ENCODE results near the gene WDR19. TPM values are rescaled to one million over a fixed set of nuclear protein-coding genes. Genes with fewer than 3 reads are reported as not detected.

Gene WDR19
- total and polyA plus RNA-seq, 2 donors (not counting 1 experiment from before 2014, with no cell fraction given): 34.8 to 36.0 TPM

DNA sequence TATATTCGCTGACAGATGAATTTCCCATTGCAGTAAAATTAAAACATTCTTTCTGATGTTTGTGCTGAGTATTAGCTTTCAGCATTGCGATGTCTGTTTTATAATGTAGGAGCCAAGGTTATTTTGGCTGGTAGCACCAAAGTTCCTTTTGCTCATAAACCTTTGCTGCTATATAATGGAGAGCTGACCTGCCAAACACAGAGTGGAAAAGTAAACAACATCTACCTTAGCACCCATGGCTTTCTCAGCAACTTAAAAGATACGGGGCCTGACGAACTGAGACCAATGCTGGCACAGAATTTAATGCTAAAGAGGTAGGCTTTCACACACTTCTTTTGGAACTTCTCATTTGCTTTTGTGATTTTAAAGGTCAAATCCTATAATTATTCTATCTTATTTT is 46.0 kb downstream of the WDR19 start:
- H3K4me1 ChIP-seq (ENCODE audit: control insufficient read depth, extremely low read depth, insufficient read depth, low read length): no peaks in the 10 kb centered on the region
- H3K79me2 ChIP-seq (ENCODE audit: control insufficient read depth, insufficient read depth, low read length): no peaks in the 10 kb centered on the region
- H2AFZ ChIP-seq (ENCODE audit: low read length): no peak overlapping the region
- no peak overlapping the region for H3K4me2 ChIP-seq (ENCODE audit: extremely low read depth, insufficient read depth, low read length)
- DNase-seq (ENCODE audit: low read depth in 2 of 2): no peak
- no peak overlapping the region for H3K9ac ChIP-seq (ENCODE audit: insufficient read depth, low read length)
- no peaks in the 10 kb centered on the region for H3K36me3 ChIP-seq (ENCODE audit: control insufficient read depth, insufficient read depth, low read length)
- no peaks in the 10 kb centered on the region for H4K20me1 ChIP-seq (ENCODE audit: control insufficient read depth, extremely low read depth, insufficient read depth, low read length)
- H3K27ac ChIP-seq (ENCODE audit: insufficient read depth, low read length): no peak overlapping the region
- no peaks in the 10 kb centered on the region for H3K9me3 ChIP-seq (ENCODE audit: control insufficient read depth, insufficient read depth, low read depth, low read length)
- TF ChIP-seq, protein P1, sequence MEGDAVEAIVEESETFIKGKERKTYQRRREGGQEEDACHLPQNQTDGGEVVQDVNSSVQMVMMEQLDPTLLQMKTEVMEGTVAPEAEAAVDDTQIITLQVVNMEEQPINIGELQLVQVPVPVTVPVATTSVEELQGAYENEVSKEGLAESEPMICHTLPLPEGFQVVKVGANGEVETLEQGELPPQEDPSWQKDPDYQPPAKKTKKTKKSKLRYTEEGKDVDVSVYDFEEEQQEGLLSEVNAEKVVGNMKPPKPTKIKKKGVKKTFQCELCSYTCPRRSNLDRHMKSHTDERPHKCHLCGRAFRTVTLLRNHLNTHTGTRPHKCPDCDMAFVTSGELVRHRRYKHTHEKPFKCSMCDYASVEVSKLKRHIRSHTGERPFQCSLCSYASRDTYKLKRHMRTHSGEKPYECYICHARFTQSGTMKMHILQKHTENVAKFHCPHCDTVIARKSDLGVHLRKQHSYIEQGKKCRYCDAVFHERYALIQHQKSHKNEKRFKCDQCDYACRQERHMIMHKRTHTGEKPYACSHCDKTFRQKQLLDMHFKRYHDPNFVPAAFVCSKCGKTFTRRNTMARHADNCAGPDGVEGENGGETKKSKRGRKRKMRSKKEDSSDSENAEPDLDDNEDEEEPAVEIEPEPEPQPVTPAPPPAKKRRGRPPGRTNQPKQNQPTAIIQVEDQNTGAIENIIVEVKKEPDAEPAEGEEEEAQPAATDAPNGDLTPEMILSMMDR (conservative IDR thresholded peaks at IDR 0.05 in 1 of 2, IDR thresholded peaks at IDR 0.05 in 1 of 2; ENCODE audit: low read depth in 1 of 2, low read length in 2 of 2): no peak
- no peak for TF ChIP-seq EZH2 (IDR thresholded peaks at IDR 0.05; ENCODE audit: low read length, missing control alignments)
- no peaks in the 10 kb centered on the region for H3K27me3 ChIP-seq (ENCODE audit: control insufficient read depth, insufficient read depth, low read length)
- no peak overlapping the region for H3K4me3 ChIP-seq (replicated peaks in 1 of 4; ENCODE audit: control extremely low read depth in 1 of 4, insufficient read depth in 1 of 4, low read depth in 3 of 4, low read length in 4 of 4)

DNA sequence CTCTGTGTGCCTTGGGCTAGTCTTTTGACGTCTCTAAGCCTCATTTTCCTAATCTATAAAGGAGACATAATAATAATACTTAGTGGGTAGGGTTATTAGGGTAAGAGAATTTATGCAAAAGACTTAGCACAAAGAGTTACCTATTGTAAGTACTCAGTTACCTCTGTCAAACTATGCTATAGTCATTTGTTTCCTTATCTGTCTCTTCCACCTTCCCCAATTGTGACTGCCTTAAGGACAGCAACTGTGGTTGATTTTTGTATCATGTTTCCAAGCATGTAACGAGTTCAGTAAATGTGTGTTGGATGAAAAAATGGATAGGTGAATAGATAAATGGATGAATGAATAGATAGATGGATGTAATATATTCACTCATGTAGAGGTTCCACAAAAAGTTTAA is 48.1 kb downstream of the WDR19 start:
- Histone ChIP-seq H3K4me1 (ENCODE audit: control insufficient read depth, extremely low read depth, insufficient read depth, low read length) (no peaks in the 10 kb centered on the region), H3K4me3 (replicated peaks in 1 of 4; ENCODE audit: control extremely low read depth in 1 of 4, insufficient read depth in 1 of 4, low read depth in 3 of 4, low read length in 4 of 4) (no peak overlapping the region), H3K79me2 (ENCODE audit: control insufficient read depth, insufficient read depth, low read length) (no peaks in the 10 kb centered on the region), H3K36me3 (ENCODE audit: control insufficient read depth, insufficient read depth, low read length) (no peaks in the 10 kb centered on the region), H3K4me2 (ENCODE audit: extremely low read depth, insufficient read depth, low read length) (no peak overlapping the region), H3K9ac (ENCODE audit: insufficient read depth, low read length) (no peak overlapping the region), H2AFZ (ENCODE audit: low read length) (no peak overlapping the region), H3K27ac (ENCODE audit: insufficient read depth, low read length) (no peak overlapping the region), H3K9me3 (ENCODE audit: control insufficient read depth, insufficient read depth, low read depth, low read length) (no peaks in the 10 kb centered on the region), H3K27me3 (ENCODE audit: control insufficient read depth, insufficient read depth, low read length) (no peaks in the 10 kb centered on the region), H4K20me1 (ENCODE audit: control insufficient read depth, extremely low read depth, insufficient read depth, low read length) (no peaks in the 10 kb centered on the region)
- no peak for DNase-seq (ENCODE audit: low read depth in 2 of 2)
- no peak for TF ChIP-seq EZH2 (IDR thresholded peaks at IDR 0.05; ENCODE audit: low read length, missing control alignments)
- TF ChIP-seq, protein P1 (conservative IDR thresholded peaks at IDR 0.05 in 1 of 2, IDR thresholded peaks at IDR 0.05 in 1 of 2; ENCODE audit: low read depth in 1 of 2, low read length in 2 of 2): no peak

DNA sequence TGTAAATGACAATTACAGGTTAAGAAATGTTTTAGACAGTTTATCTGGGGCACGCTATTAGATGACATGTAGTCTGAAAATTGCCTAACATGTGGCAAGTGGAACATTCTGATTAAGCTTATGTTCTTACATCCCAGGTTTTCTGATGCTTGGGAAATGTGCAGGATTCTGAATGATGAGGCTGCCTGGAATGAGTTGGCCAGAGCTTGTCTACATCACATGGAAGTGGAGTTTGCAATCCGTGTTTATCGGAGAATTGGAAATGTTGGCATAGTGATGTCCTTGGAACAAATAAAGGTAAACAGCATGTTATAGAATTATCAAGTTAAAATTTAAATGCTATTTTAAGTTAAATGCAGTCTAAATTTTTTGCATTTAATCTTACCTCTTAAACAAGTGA is 49.3 kb downstream of the WDR19 start:
- no peak for TF ChIP-seq EZH2 (IDR thresholded peaks at IDR 0.05; ENCODE audit: low read length, missing control alignments)
- TF ChIP-seq, protein P1 (conservative IDR thresholded peaks at IDR 0.05 in 1 of 2, IDR thresholded peaks at IDR 0.05 in 1 of 2; ENCODE audit: low read depth in 1 of 2, low read length in 2 of 2): no peak
- Histone ChIP-seq H3K4me3 (replicated peaks in 1 of 4; ENCODE audit: control extremely low read depth in 1 of 4, insufficient read depth in 1 of 4, low read depth in 3 of 4, low read length in 4 of 4) (no peak overlapping the region), H4K20me1 (ENCODE audit: control insufficient read depth, extremely low read depth, insufficient read depth, low read length) (no peaks in the 10 kb centered on the region), H3K79me2 (ENCODE audit: control insufficient read depth, insufficient read depth, low read length) (no peaks in the 10 kb centered on the region), H3K9ac (ENCODE audit: insufficient read depth, low read length) (no peak overlapping the region), H3K9me3 (ENCODE audit: control insufficient read depth, insufficient read depth, low read depth, low read length) (no peaks in the 10 kb centered on the region), H2AFZ (ENCODE audit: low read length) (no peak overlapping the region), H3K4me1 (ENCODE audit: control insufficient read depth, extremely low read depth, insufficient read depth, low read length) (no peaks in the 10 kb centered on the region), H3K27me3 (ENCODE audit: control insufficient read depth, insufficient read depth, low read length) (no peaks in the 10 kb centered on the region), H3K4me2 (ENCODE audit: extremely low read depth, insufficient read depth, low read length) (no peak overlapping the region), H3K36me3 (ENCODE audit: control insufficient read depth, insufficient read depth, low read length) (no peaks in the 10 kb centered on the region), H3K27ac (ENCODE audit: insufficient read depth, low read length) (no peak overlapping the region)
- no peak for DNase-seq (ENCODE audit: low read depth in 2 of 2)

Measured in fibroblast of lung (primary cell).